GM21515 (cell line): ENCODE data around the gene RCN1.
"Not testable (repeated sequence)": the region's sequence is repeated elsewhere in the genome, so short reads cannot be mapped to it uniquely, and the experiment has no call there.

Experiments used
- ATAC-seq: cut with Tn5 transposase; IDR thresholded peaks from one replicate; pipeline ENCODE4 v1.9.1; 2021; ENCODE audit not compliant: unreplicated experiment

The RCN1 gene

GRCh38 chr11:32109592-32109991 is 18.7 kb downstream of the RCN1 start:
- no peak for ATAC-seq

GRCh38 chr11:32110795-32111194 is 19.9 kb downstream of the RCN1 start:
- no peak for ATAC-seq

GRCh38 chr11:32113200-32113919 is 22.5 kb downstream of the RCN1 start:
- ATAC-seq: no peak

- ATAC-seq: no peak
Observed at GRCh38 chr11:32113920-32114203, 23.0 kb downstream of the RCN1 start.

- no peak for ATAC-seq
Observed at GRCh38 chr11:32115446-32115845, 24.6 kb downstream of the RCN1 start.

- no peak for ATAC-seq
Observed at GRCh38 chr11:32116668-32117067, 25.8 kb downstream of the RCN1 start.

GRCh38 chr11:32118025-32118974 is 27.4 kb downstream of the RCN1 start:
- ATAC-seq: no peak

GRCh38 chr11:32119139-32119538 is 28.3 kb downstream of the RCN1 start:
- ATAC-seq: not testable (repeated sequence)

- ATAC-seq: peak; percentile 61
Observed at GRCh38 chr11:32121012-32121411, 30.1 kb downstream of the RCN1 start.

GRCh38 chr11:32122200-32122599 is 31.3 kb downstream of the RCN1 start:
- ATAC-seq: no peak

GRCh38 chr11:32131321-32131720 is 40.4 kb downstream of the RCN1 start:
- no peak for ATAC-seq

- ATAC-seq: no peak
Observed at GRCh38 chr11:32136657-32137056, 45.8 kb downstream of the RCN1 start.

GRCh38 chr11:32137263-32137662 is 46.4 kb downstream of the RCN1 start:
- ATAC-seq: no peak

- no peak for ATAC-seq
Observed at GRCh38 chr11:32137869-32138268, 47.0 kb downstream of the RCN1 start.

GRCh38 chr11:32138902-32139301 is 48.0 kb downstream of the RCN1 start:
- no peak for ATAC-seq

- ATAC-seq: no peak
Observed at GRCh38 chr11:32139896-32140520, 49.1 kb downstream of the RCN1 start.

- no peak for ATAC-seq
Observed at GRCh38 chr11:32141745-32142546, 51.1 kb downstream of the RCN1 start.

GRCh38 chr11:32143378-32143777 is 52.5 kb downstream of the RCN1 start:
- no peak for ATAC-seq

- ATAC-seq: no peak
Observed at GRCh38 chr11:32145282-32145681, 54.4 kb downstream of the RCN1 start.

GRCh38 chr11:32148895-32149294 is 58.0 kb downstream of the RCN1 start:
- ATAC-seq: no peak

GRCh38 chr11:32149748-32150147 is 58.9 kb downstream of the RCN1 start:
- no peak for ATAC-seq
